GM12878 (cell line): ENCODE measurements around the gene SPDYE4. TPM values are rescaled to one million over a fixed set of nuclear protein-coding genes. Genes with fewer than 3 reads are reported as not detected.

Experiments
- ATAC-seq: fragments of 200-7000 bp; cut with Tn5 transposase; 3 replicates; pipeline ENCODE4 v1.9.1; 2020; ENCODE audit warnings: mild to moderate bottlenecking, moderate library complexity
- BruUV-seq: library from RNA; stranded (reverse); fragments of 400-500 nt; replicated peaks from 2 replicates; lab custom pipeline; 2021; lab: Mats Ljungman, UMichigan
- CTCF ChIA-PET: fragments of 300-600 bp; sonication (Branson Sonifier 250); formaldehyde crosslinking; extraction: SDS; loops from one replicate; lab custom pipeline; 2021; ENCODE audit warnings: inconsistent platforms; lab: Yijun Ruan, JAX
- POLR2A ChIA-PET: fragments of 350-600 bp; formaldehyde crosslinking; extraction: SDS; loops from one replicate; lab custom pipeline; 2021; ENCODE audit warnings: inconsistent platforms; lab: Charles Lee
- RAD21 ChIA-PET: fragments of 300-600 bp; sonication (Branson Sonifier 250); formaldehyde crosslinking; loops from one replicate; lab custom pipeline; 2023; ENCODE audit warnings: antibody characterized with exemption; ENCODE audit not compliant: unreplicated experiment; lab: Charles Lee
- SMC1A ChIA-PET: fragments of 300-600 bp; sonication (Branson Sonifier 250); formaldehyde crosslinking; loops from one replicate; lab custom pipeline; 2023; ENCODE audit not compliant: unreplicated experiment, uncharacterized antibody; lab: Charles Lee
- DNase-seq: peaks from one replicate; pipeline ENCODE4 v3.0.0-alpha.2; 2011; ENCODE audit warnings: low read depth, low spot score
- FAIRE-seq: peaks from 3 replicates; lab custom pipeline; 2011; peaks lifted over from hg19 to GRCh38; lab: Jason Lieb, UNC
- H2AFZ ChIP-seq: 2 replicates; pipeline ENCODE4 v1.6.0; 2011; ENCODE audit warnings: low read depth, low read length, control low read depth; ENCODE audit not compliant: control insufficient read depth
- H3K27ac ChIP-seq: 2 replicates; pipeline ENCODE4 v1.5.1; 2011; ENCODE audit warnings: control low read depth; ENCODE audit not compliant: control insufficient read depth, insufficient read depth
- H3K27me3 ChIP-seq, 2 experiments: replicated peaks in 1 of 2; 2 replicates each; pipeline versions ENCODE4 v1.6.0 to v1.6.1; 2011; ENCODE audit warnings: low read length in 1 of 2; ENCODE audit not compliant: control insufficient read depth in 2 of 2, insufficient read depth in 2 of 2
- H3K36me3 ChIP-seq, 2 experiments: 2 replicates each; pipeline ENCODE4 v1.5.1; 2011; ENCODE audit warnings: low read length in 1 of 2; ENCODE audit not compliant: control insufficient read depth in 2 of 2, insufficient read depth in 2 of 2
- H3K4me1 ChIP-seq: 2 replicates; pipeline ENCODE4 v1.6.1; 2011; ENCODE audit warnings: mild to moderate bottlenecking, low read length, moderate library complexity, mixed read lengths; ENCODE audit not compliant: control insufficient read depth, insufficient read depth
- H3K4me2 ChIP-seq: 2 replicates; pipeline ENCODE4 v1.6.0; 2011; ENCODE audit warnings: control low read depth; ENCODE audit not compliant: control insufficient read depth, insufficient read depth
- H3K4me3 ChIP-seq: fragments of 200-600 bp; sonication (generic); 2 replicates; pipeline ENCODE4 v1.5.1; 2016
- H3K79me2 ChIP-seq: 2 replicates; pipeline ENCODE4 v1.6.0; 2011; ENCODE audit warnings: low read length; ENCODE audit not compliant: control insufficient read depth, insufficient read depth
- H3K9ac ChIP-seq: 2 replicates; pipeline ENCODE4 v1.8.0; 2011; ENCODE audit warnings: low read length, control low read depth, mixed read lengths; ENCODE audit not compliant: control insufficient read depth, insufficient read depth
- H3K9me3 ChIP-seq: replicated peaks from 3 replicates; pipeline ENCODE4 v1.5.1; 2011; ENCODE audit warnings: mild to moderate bottlenecking, low read length; ENCODE audit not compliant: control insufficient read depth, insufficient read depth
- H4K20me1 ChIP-seq: 2 replicates; pipeline ENCODE4 v1.6.0; 2011; ENCODE audit not compliant: control insufficient read depth, insufficient read depth
- CBFB ChIP-seq: IDR thresholded peaks from 2 replicates; pipeline ENCODE4 v1.6.1; 2016; ENCODE audit warnings: antibody characterized with exemption, low read depth
- CBX5 ChIP-seq: sonication (generic); IDR thresholded peaks from 2 replicates; pipeline ENCODE4 v1.6.1; 2016; ENCODE audit warnings: low read depth, moderate library complexity, mild to moderate bottlenecking, inconsistent platforms
- GATAD2B ChIP-seq: fragments of 450-650 bp; conservative IDR thresholded peaks from 2 replicates; pipeline ENCODE4 v1.6.1; 2017; ENCODE audit warnings: low read depth, mild to moderate bottlenecking, moderate library complexity
- KDM1A ChIP-seq: fragments of 200-600 bp; sonication (generic); IDR thresholded peaks from 2 replicates; pipeline ENCODE4 v1.6.1; 2016; ENCODE audit warnings: borderline replicate concordance
- LARP7 ChIP-seq: fragments of 450-650 bp; IDR thresholded peaks from 2 replicates; pipeline ENCODE4 v1.6.1; 2017; ENCODE audit warnings: mild to moderate bottlenecking
- MYB ChIP-seq: fragments of 150-350 bp; IDR thresholded peaks from 2 replicates; pipeline ENCODE4 v1.6.1; 2014; ENCODE audit warnings: mild to moderate bottlenecking, low read depth, low read length, borderline replicate concordance
- PBX3 ChIP-seq: IDR thresholded peaks from 2 replicates; pipeline ENCODE4 v1.6.1; 2011; ENCODE audit warnings: mild to moderate bottlenecking, low read depth, low read length, moderate library complexity; ENCODE audit not compliant: insufficient replicate concordance
- RAD51 ChIP-seq: fragments of 450-650 bp; IDR thresholded peaks from 2 replicates; pipeline ENCODE4 v1.6.1; 2016; ENCODE audit warnings: moderate library complexity, mild to moderate bottlenecking, inconsistent platforms
- USF1 ChIP-seq: IDR thresholded peaks from 2 replicates; pipeline ENCODE4 v1.6.1; 2011; ENCODE audit warnings: borderline replicate concordance, low read depth, mild to moderate bottlenecking, moderate library complexity, mixed read lengths, low read length; ENCODE audit not compliant: insufficient read depth; ENCODE audit errors: extremely low read length
- WGBS: methylation state at CpG from one replicate; pipeline ENCODE4 v1.1.6; 2016; ENCODE audit warnings: low lambda C conversion rate; ENCODE audit not compliant: insufficient replicate concordance, insufficient coverage; ENCODE audit errors: missing lambda C conversion rate; 5-methylcytosine and 5-hydroxymethylcytosine counted together
- in situ Hi-C: fragments of 300-500 bp; cut with MboI; formaldehyde crosslinking; loops from 9 replicates; pipeline ENCODE4 v1.14.3; 2018; ENCODE audit warnings: mixed read lengths
- intact Hi-C: fragments of 100-400 bp; cut with micrococcal nuclease; formaldehyde crosslinking; loops from one replicate; pipeline ENCODE4 v1.14.2; 2022; ENCODE audit not compliant: unreplicated experiment
- polyA plus RNA-seq, 11 experiments: library from polyadenylated mRNA; depleted of rRNA in 4 of 11; unstranded in 6 of 11; stranded (reverse) in 5 of 11; fragments of >200 nt; fragmentation: Nextera tagmentation in 4 of 11; fragmentation: Illumina TruSeq in 1 of 11; extraction: Ambion mirVana in 4 of 11; extraction: Trizol in 1 of 11; gene quantifications; 1 replicate in 1 of 11; 2 replicates in 10 of 11; pipeline versions ENCODE4 v1.2.1 to v1.2.3, GENCODE V29; 2011 to 2016; ENCODE audit warnings: inconsistent platforms in 2 of 11, missing spikeins in 2 of 11, low read depth in 1 of 11
- total RNA-seq, 4 experiments: library from RNA; depleted of rRNA in 3 of 4; stranded (reverse); fragments of >200 nt in 3 of 4; fragmentation: Illumina TruSeq in 1 of 4; extraction: Trizol in 1 of 4; gene quantifications; 2 replicates each; pipeline versions ENCODE4 v1.2.1 to v1.2.3, GENCODE V29; 2013 to 2021

Gene SPDYE4
- total and polyA plus RNA-seq, 10 of the 15 experiments (the other 5 are each of a cell fraction or from before 2014, with no cell fraction given): 0.07 to 0.18 TPM; not detected in 8

GRCh38 chr17:8741366-8741765 is 17.0 kb downstream of the SPDYE4 start:
- DNase-seq (no peak), FAIRE-seq (no peak), ATAC-seq (no peak)
- no peak overlapping the region for H2AFZ ChIP-seq
- H3K4me1 ChIP-seq: peaks cover 3% of the 10 kb centered on the region
- POLR2A ChIA-PET: no interaction called here
- H3K9me3 ChIP-seq: no peaks in the 10 kb centered on the region
- TF ChIP-seq MYB: no peak
- no peak for TF ChIP-seq USF1
- no peak for TF ChIP-seq RAD51
- no peak for TF ChIP-seq GATAD2B
- TF ChIP-seq CBX5: no peak
- no peak for TF ChIP-seq LARP7
- no peak for TF ChIP-seq KDM1A
- no peak for TF ChIP-seq CBFB
- no peak for TF ChIP-seq PBX3
- H3K79me2 ChIP-seq: no peaks in the 10 kb centered on the region
- H3K4me3 ChIP-seq: no peak overlapping the region
- intact Hi-C loops: loop anchor here (10.0 kb wide), 2 partner anchors 357 to 667 kb away; partner anchors contain the start of gene RPL26
- H3K27me3 ChIP-seq: no peaks in the 10 kb centered on the region; a peak in 1 of 4 replicates
- in situ Hi-C loops: loop anchor here (10.0 kb wide), 1 partner anchor 667 kb away; no protein-coding TSS in a partner anchor
- RAD21 ChIA-PET: no interaction called here
- no peaks in the 10 kb centered on the region for H4K20me1 ChIP-seq
- no peak overlapping the region for H3K27ac ChIP-seq
- CTCF ChIA-PET: interaction anchor here (1.0 to 1.6 kb wide), 2 partner anchors 10 to 45 kb away, joined by 4 read pairs; no protein-coding TSS in a partner anchor
- no TSS peak for BruUV-seq
- no peak overlapping the region for H3K9ac ChIP-seq
- SMC1A ChIA-PET: interaction anchor here (1.6 kb wide), 1 partner anchor 331 kb away, joined by 4 read pairs; no protein-coding TSS in a partner anchor
- no peak overlapping the region for H3K4me2 ChIP-seq
- no peaks in the 10 kb centered on the region for H3K36me3 ChIP-seq
- WGBS: 75% methylated on average over 15 of the region's 17 CpGs
